GM12865 (cell line): ENCODE measurements around the gene INSYN2B.

Experiments
- DNase-seq: peaks from one replicate; pipeline ENCODE4 v3.0.0; 2010; ENCODE audit warnings: low read depth
- H3K4me3 ChIP-seq: 2 replicates; pipeline ENCODE4 v1.5.1; 2011; ENCODE audit warnings: mild to moderate bottlenecking, low read depth, low read length, control low read depth
- CTCF ChIP-seq: IDR thresholded peaks from 2 replicates; pipeline ENCODE4 v1.5.1; 2011; ENCODE audit warnings: low read length, control low read depth, low read depth, inconsistent platforms; ENCODE audit not compliant: insufficient read depth; ENCODE audit errors: missing control alignments

Gene INSYN2B

GRCh38 chr5:169893571-169893970, 86.7 kb downstream of the INSYN2B start:
- DNase-seq, result no peak
- no peak overlapping the region for H3K4me3 ChIP-seq
- no peak for TF ChIP-seq CTCF

GRCh38 chr5:169893010-169893409, 87.3 kb downstream of the INSYN2B start:
- DNase-seq, result no peak
- TF ChIP-seq CTCF, result no peak
- no peak overlapping the region for H3K4me3 ChIP-seq

GRCh38 chr5:169889572-169889971, 90.7 kb downstream of the INSYN2B start:
- no peak for DNase-seq
- TF ChIP-seq CTCF, result no peak
- no peak overlapping the region for H3K4me3 ChIP-seq

- TF ChIP-seq CTCF, result no peak
- no peak for DNase-seq
- no peak overlapping the region for H3K4me3 ChIP-seq
Measured at GRCh38 chr5:169886677-169887076, 93.6 kb downstream of the INSYN2B start.

- TF ChIP-seq CTCF, result no peak
- H3K4me3 ChIP-seq, result no peak overlapping the region
- DNase-seq, result peak; percentile 9
Measured at GRCh38 chr5:169886033-169886432, 94.3 kb downstream of the INSYN2B start.

GRCh38 chr5:169881702-169882303, 98.5 kb downstream of the INSYN2B start:
- H3K4me3 ChIP-seq, result no peak overlapping the region
- TF ChIP-seq CTCF, result no peak
- DNase-seq, result no peak

GRCh38 chr5:169880785-169881184, 99.5 kb downstream of the INSYN2B start:
- no peak for TF ChIP-seq CTCF
- no peak for DNase-seq
- H3K4me3 ChIP-seq, result no peak overlapping the region
